Muscle of leg (tissue), 11 donors: Measurements from ENCODE around the gene ARHGEF33. TPM values are rescaled to one million over a fixed set of nuclear protein-coding genes. Genes with fewer than 3 reads are reported as not detected.

Source experiments
- DNase-seq: peaks from one replicate; pipeline ENCODE4 v3.0.0; 2013
- H3K27ac ChIP-seq: one replicate; pipeline ENCODE4 v1.5.1; 2013; ENCODE audit warnings: mild to moderate bottlenecking, low read length, control low read depth
- H3K27me3 ChIP-seq: one replicate; pipeline ENCODE4 v1.6.1; 2013; ENCODE audit warnings: low read length; ENCODE audit not compliant: control insufficient read depth, insufficient read depth
- H3K36me3 ChIP-seq: one replicate; pipeline ENCODE4 v1.6.1; 2013; ENCODE audit warnings: low read length; ENCODE audit not compliant: control insufficient read depth, insufficient read depth
- H3K4me1 ChIP-seq: one replicate; pipeline ENCODE4 v1.6.1; 2013; ENCODE audit warnings: low read length; ENCODE audit not compliant: control insufficient read depth, insufficient read depth
- H3K4me3 ChIP-seq: one replicate; pipeline ENCODE4 v1.5.1; 2013; ENCODE audit warnings: low read length, control low read depth
- H3K9me3 ChIP-seq: replicated peaks from 2 replicates; pipeline ENCODE4 v1.6.1; 2013; ENCODE audit warnings: low read depth, low read length; ENCODE audit not compliant: control insufficient read depth
- WGBS: methylation state at CpG from one replicate; pipeline ENCODE4 v1.1.5; 2013; ENCODE audit warnings: missing lambda C conversion rate; ENCODE audit not compliant: insufficient coverage; 5-methylcytosine and 5-hydroxymethylcytosine counted together
- polyA plus RNA-seq, 8 donors: library from polyadenylated mRNA; unstranded; fragments of 120-200 nt; gene quantifications; one replicate each; pipeline versions ENCODE4 v1.2.1 to v1.2.3, GENCODE V29; 2013; ENCODE audit warnings: inconsistent platforms in 1 of 8, low replicate concordance in 1 of 8; ENCODE audit not compliant: insufficient read length in 8 of 8, insufficient read depth in 1 of 8
- total RNA-seq: library from RNA; stranded (reverse); fragments of 120-200 nt; gene quantifications from one replicate; pipeline ENCODE4 v1.2.4, GENCODE V29; 2013

ARHGEF33 gene
- total and polyA plus RNA-seq, 9 donors, result 0.71 to 2.2 (median 1.1) TPM

- Histone ChIP-seq H3K27ac (no peak overlapping the region), H3K9me3 (no peaks in the 10 kb centered on the region), H3K4me3 (no peak overlapping the region), H3K27me3 (no peaks in the 10 kb centered on the region), H3K36me3 (no peaks in the 10 kb centered on the region), H3K4me1 (no peaks in the 10 kb centered on the region)
- no CpG with 5 or more reads among the region's 1 CpG for WGBS
- DNase-seq, result no peak
These were observed 17.6 kb downstream of the ARHGEF33 start for GRCh38 chr2:38907242-38907641.

GRCh38 chr2:38907743-38908562 lies 18.3 kb downstream of the ARHGEF33 start:
- Histone ChIP-seq H3K36me3 (no peaks in the 10 kb centered on the region), H3K4me3 (no peak overlapping the region), H3K9me3 (no peaks in the 10 kb centered on the region), H3K27me3 (no peaks in the 10 kb centered on the region), H3K4me1 (no peaks in the 10 kb centered on the region), H3K27ac (no peak overlapping the region)
- no peak for DNase-seq
- WGBS, result no CpG with 5 or more reads among the region's 2 CpGs

- no CpG with 5 or more reads among the region's 1 CpG for WGBS
- H3K9me3 ChIP-seq, result no peaks in the 10 kb centered on the region
- no peaks in the 10 kb centered on the region for H3K4me1 ChIP-seq
- H3K27ac ChIP-seq, result no peak overlapping the region
- H3K27me3 ChIP-seq, result no peaks in the 10 kb centered on the region
- DNase-seq, result no peak
- no peak overlapping the region for H3K4me3 ChIP-seq
- no peaks in the 10 kb centered on the region for H3K36me3 ChIP-seq
These were observed 20.2 kb downstream of the ARHGEF33 start for GRCh38 chr2:38909872-38910271.

GRCh38 chr2:38911191-38911590 lies 21.5 kb downstream of the ARHGEF33 start:
- Histone ChIP-seq H3K9me3 (no peaks in the 10 kb centered on the region), H3K36me3 (no peaks in the 10 kb centered on the region), H3K27ac (no peak overlapping the region), H3K4me3 (no peak overlapping the region), H3K4me1 (no peaks in the 10 kb centered on the region), H3K27me3 (no peaks in the 10 kb centered on the region)
- WGBS, result no CpG with 5 or more reads among the region's 1 CpG
- no peak for DNase-seq

GRCh38 chr2:38912619-38913018 lies 22.9 kb downstream of the ARHGEF33 start:
- WGBS, result no CpG with 5 or more reads among the region's 1 CpG
- Histone ChIP-seq H3K4me3 (no peak overlapping the region), H3K9me3 (no peaks in the 10 kb centered on the region), H3K27ac (no peak overlapping the region), H3K27me3 (no peaks in the 10 kb centered on the region), H3K36me3 (no peaks in the 10 kb centered on the region), H3K4me1 (no peaks in the 10 kb centered on the region)
- DNase-seq, result no peak

GRCh38 chr2:38922389-38922788 lies 32.7 kb downstream of the ARHGEF33 start:
- Histone ChIP-seq H3K4me3 (no peak overlapping the region), H3K9me3 (no peaks in the 10 kb centered on the region), H3K27me3 (no peaks in the 10 kb centered on the region), H3K36me3 (no peaks in the 10 kb centered on the region), H3K27ac (no peak overlapping the region), H3K4me1 (no peaks in the 10 kb centered on the region)
- no peak for DNase-seq
- 100% methylated on average over 1 of the region's 4 CpGs for WGBS

GRCh38 chr2:38922902-38923301 lies 33.2 kb downstream of the ARHGEF33 start:
- no peaks in the 10 kb centered on the region for H3K9me3 ChIP-seq
- no peak overlapping the region for H3K27ac ChIP-seq
- H3K36me3 ChIP-seq, result no peaks in the 10 kb centered on the region
- H3K4me1 ChIP-seq, result no peaks in the 10 kb centered on the region
- WGBS, result no CpG with 5 or more reads among the region's 2 CpGs
- DNase-seq, result no peak
- no peak overlapping the region for H3K4me3 ChIP-seq
- H3K27me3 ChIP-seq, result no peaks in the 10 kb centered on the region

- no peak overlapping the region for H3K27ac ChIP-seq
- no peaks in the 10 kb centered on the region for H3K27me3 ChIP-seq
- WGBS, result 57% methylated on average over 5 of the region's 9 CpGs
These were observed 36.3 kb downstream of the ARHGEF33 start for GRCh38 chr2:38925982-38926381.

GRCh38 chr2:38930600-38930999 lies 40.9 kb downstream of the ARHGEF33 start:
- no peak for DNase-seq
- no peaks in the 10 kb centered on the region for H3K27me3 ChIP-seq
- H3K36me3 ChIP-seq, result no peaks in the 10 kb centered on the region
- no peak overlapping the region for H3K27ac ChIP-seq
- no CpG with 5 or more reads among the region's 2 CpGs for WGBS
- H3K4me1 ChIP-seq, result no peaks in the 10 kb centered on the region
- H3K4me3 ChIP-seq, result no peak overlapping the region
- H3K9me3 ChIP-seq, result no peaks in the 10 kb centered on the region

More at GRCh38 chr2:38925982-38926381, 36.3 kb downstream of the ARHGEF33 start:
- H3K36me3 ChIP-seq, result no peaks in the 10 kb centered on the region
- no peak for DNase-seq
- no peak overlapping the region for H3K4me3 ChIP-seq
- no peaks in the 10 kb centered on the region for H3K4me1 ChIP-seq
- no peaks in the 10 kb centered on the region for H3K9me3 ChIP-seq

GRCh38 chr2:38932586-38932985 lies 42.9 kb downstream of the ARHGEF33 start:
- H3K9me3 ChIP-seq, result no peaks in the 10 kb centered on the region
- H3K36me3 ChIP-seq, result no peaks in the 10 kb centered on the region
- H3K27me3 ChIP-seq, result no peaks in the 10 kb centered on the region
- H3K27ac ChIP-seq, result no peak overlapping the region
- DNase-seq, result no peak
- H3K4me1 ChIP-seq, result no peaks in the 10 kb centered on the region
- no peak overlapping the region for H3K4me3 ChIP-seq
- no CpG with 5 or more reads among the region's 1 CpG for WGBS
